NB4 (cell line): ENCODE results near the gene C10orf95.

Source experiments
- MAX ChIP-seq: IDR thresholded peaks from 2 replicates; pipeline ENCODE4 v1.6.1; 2011; ENCODE audit warnings: low read depth, low read length
- MYC ChIP-seq: IDR thresholded peaks from 2 replicates; pipeline ENCODE4 v1.6.1; 2011; ENCODE audit warnings: low read depth, low read length
- POLR2A ChIP-seq: IDR thresholded peaks from 2 replicates; pipeline ENCODE4 v1.6.1; 2011; ENCODE audit warnings: mild to moderate bottlenecking; ENCODE audit not compliant: insufficient read length; ENCODE audit errors: extremely low read depth
- TF ChIP-seq, protein P1 (sequence below): IDR thresholded peaks from one replicate; pipeline ENCODE4 v1.5.1; 2012; ENCODE audit warnings: low read depth, low read length

DNA sequence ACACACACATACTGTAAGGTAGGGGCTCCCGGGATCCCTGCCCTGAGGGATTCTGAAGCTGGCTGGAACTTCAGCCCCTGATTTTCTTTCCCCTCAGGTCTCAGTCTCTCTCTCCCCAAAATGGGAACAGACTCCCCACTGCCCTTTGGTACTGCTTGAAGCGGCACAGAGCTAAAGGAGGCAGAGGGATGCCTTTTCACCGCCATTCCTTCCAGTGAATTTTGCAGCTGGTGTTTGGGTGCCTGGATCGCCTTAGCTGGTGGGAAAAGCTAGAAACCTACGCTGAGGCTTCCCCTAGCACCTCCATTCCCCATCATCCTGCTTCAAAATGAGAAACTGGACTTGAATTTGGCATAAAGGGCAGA lies 16.2 kb downstream of the C10orf95 start:
- TF ChIP-seq POLR2A (no peak), MAX (no peak), MYC (no peak)
- TF ChIP-seq, protein P1, sequence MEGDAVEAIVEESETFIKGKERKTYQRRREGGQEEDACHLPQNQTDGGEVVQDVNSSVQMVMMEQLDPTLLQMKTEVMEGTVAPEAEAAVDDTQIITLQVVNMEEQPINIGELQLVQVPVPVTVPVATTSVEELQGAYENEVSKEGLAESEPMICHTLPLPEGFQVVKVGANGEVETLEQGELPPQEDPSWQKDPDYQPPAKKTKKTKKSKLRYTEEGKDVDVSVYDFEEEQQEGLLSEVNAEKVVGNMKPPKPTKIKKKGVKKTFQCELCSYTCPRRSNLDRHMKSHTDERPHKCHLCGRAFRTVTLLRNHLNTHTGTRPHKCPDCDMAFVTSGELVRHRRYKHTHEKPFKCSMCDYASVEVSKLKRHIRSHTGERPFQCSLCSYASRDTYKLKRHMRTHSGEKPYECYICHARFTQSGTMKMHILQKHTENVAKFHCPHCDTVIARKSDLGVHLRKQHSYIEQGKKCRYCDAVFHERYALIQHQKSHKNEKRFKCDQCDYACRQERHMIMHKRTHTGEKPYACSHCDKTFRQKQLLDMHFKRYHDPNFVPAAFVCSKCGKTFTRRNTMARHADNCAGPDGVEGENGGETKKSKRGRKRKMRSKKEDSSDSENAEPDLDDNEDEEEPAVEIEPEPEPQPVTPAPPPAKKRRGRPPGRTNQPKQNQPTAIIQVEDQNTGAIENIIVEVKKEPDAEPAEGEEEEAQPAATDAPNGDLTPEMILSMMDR, result no peak
